ENCODE data around the gene ADAM12. TPM values are rescaled to one million over a fixed set of nuclear protein-coding genes. Genes with fewer than 3 reads are reported as not detected.

Gene ADAM12
- total and polyA plus RNA-seq, 2 donors from 2014 or later, result 0.26 to 3.3 TPM

- Histone ChIP-seq H3K36me3 (ENCODE audit: control insufficient read depth in 2 of 3, insufficient read depth in 3 of 3, low read length in 3 of 3) (no peaks in the 10 kb centered on the region), H3K27ac (ENCODE audit: low read depth in 2 of 2, low read length in 2 of 2) (no peak overlapping the region), H3K4me3 (ENCODE audit: low read length in 3 of 3) (no peak overlapping the region), H3K9ac (ENCODE audit: low read length in 3 of 3) (no peak overlapping the region), H3K27me3 (ENCODE audit: control insufficient read depth, insufficient read depth, low read length) (no peaks in the 10 kb centered on the region), H3K4me1 (ENCODE audit: control insufficient read depth in 2 of 3, insufficient read depth in 2 of 3, low read depth in 1 of 3, low read length in 3 of 3) (no peaks in the 10 kb centered on the region), H3K9me3 (ENCODE audit: control insufficient read depth in 2 of 3, insufficient read depth in 1 of 3, low read length in 3 of 3) (no peaks in the 10 kb centered on the region)
- peak in 1 of 5 donors; percentile 82 for DNase-seq
- intact Hi-C loops (cut with DNase I), result no loop called here
- FAIRE-seq, result no peak
- TF ChIP-seq, protein P1, sequence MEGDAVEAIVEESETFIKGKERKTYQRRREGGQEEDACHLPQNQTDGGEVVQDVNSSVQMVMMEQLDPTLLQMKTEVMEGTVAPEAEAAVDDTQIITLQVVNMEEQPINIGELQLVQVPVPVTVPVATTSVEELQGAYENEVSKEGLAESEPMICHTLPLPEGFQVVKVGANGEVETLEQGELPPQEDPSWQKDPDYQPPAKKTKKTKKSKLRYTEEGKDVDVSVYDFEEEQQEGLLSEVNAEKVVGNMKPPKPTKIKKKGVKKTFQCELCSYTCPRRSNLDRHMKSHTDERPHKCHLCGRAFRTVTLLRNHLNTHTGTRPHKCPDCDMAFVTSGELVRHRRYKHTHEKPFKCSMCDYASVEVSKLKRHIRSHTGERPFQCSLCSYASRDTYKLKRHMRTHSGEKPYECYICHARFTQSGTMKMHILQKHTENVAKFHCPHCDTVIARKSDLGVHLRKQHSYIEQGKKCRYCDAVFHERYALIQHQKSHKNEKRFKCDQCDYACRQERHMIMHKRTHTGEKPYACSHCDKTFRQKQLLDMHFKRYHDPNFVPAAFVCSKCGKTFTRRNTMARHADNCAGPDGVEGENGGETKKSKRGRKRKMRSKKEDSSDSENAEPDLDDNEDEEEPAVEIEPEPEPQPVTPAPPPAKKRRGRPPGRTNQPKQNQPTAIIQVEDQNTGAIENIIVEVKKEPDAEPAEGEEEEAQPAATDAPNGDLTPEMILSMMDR (IDR thresholded peaks at IDR 0.05; ENCODE audit: borderline replicate concordance, extremely low read depth, insufficient read depth), result no peak
Observed at GRCh38 chr10:126104767-126105166, 283.5 kb downstream of the ADAM12 start.

DNA sequence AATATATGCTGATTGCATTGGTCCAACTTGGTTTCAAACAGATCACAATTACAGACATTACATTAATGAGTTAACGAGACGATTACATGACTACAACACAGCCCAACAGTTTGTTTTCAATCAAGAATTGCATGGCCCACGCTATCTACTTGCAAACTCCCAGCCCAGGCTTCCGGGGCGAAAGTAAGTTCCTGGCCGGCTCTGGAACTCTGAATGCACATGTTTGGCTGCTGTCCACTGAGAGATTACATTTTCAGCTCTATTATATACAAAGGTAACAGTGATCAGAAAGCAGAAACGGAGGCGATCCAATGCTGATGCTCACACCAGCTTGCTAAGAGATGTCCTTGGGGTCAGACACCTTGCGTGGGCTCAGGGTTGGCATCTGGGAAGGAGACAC is 285.6 kb downstream of the ADAM12 start:
- no peak for DNase-seq
- H3K27ac ChIP-seq (ENCODE audit: low read depth in 2 of 2, low read length in 2 of 2), result no peak overlapping the region
- no peak overlapping the region for H3K9ac ChIP-seq (ENCODE audit: low read length in 3 of 3)
- intact Hi-C loops (cut with DNase I), result no loop called here
- H3K4me3 ChIP-seq (ENCODE audit: low read length in 3 of 3), result no peak overlapping the region
- no peaks in the 10 kb centered on the region for H3K9me3 ChIP-seq (ENCODE audit: control insufficient read depth in 2 of 3, insufficient read depth in 1 of 3, low read length in 3 of 3)
- no peaks in the 10 kb centered on the region for H3K27me3 ChIP-seq (ENCODE audit: control insufficient read depth, insufficient read depth, low read length)
- no peaks in the 10 kb centered on the region for H3K36me3 ChIP-seq (ENCODE audit: control insufficient read depth in 2 of 3, insufficient read depth in 3 of 3, low read length in 3 of 3)
- TF ChIP-seq, protein P1 (IDR thresholded peaks at IDR 0.05; ENCODE audit: borderline replicate concordance, extremely low read depth, insufficient read depth), result no peak
- H3K4me1 ChIP-seq (ENCODE audit: control insufficient read depth in 2 of 3, insufficient read depth in 2 of 3, low read depth in 1 of 3, low read length in 3 of 3), result no peaks in the 10 kb centered on the region
- no peak for FAIRE-seq

- H3K4me3 ChIP-seq (ENCODE audit: low read length in 3 of 3), result no peak overlapping the region
- TF ChIP-seq, protein P1 (IDR thresholded peaks at IDR 0.05; ENCODE audit: borderline replicate concordance, extremely low read depth, insufficient read depth), result no peak
- no peaks in the 10 kb centered on the region for H3K27me3 ChIP-seq (ENCODE audit: control insufficient read depth, insufficient read depth, low read length)
- intact Hi-C loops (cut with DNase I), result no loop called here
- H3K9ac ChIP-seq (ENCODE audit: low read length in 3 of 3), result no peak overlapping the region
- DNase-seq, result no peak
- H3K27ac ChIP-seq (ENCODE audit: low read depth in 2 of 2, low read length in 2 of 2), result no peak overlapping the region
- no peaks in the 10 kb centered on the region for H3K36me3 ChIP-seq (ENCODE audit: control insufficient read depth in 2 of 3, insufficient read depth in 3 of 3, low read length in 3 of 3)
- no peak for FAIRE-seq
- H3K4me1 ChIP-seq (ENCODE audit: control insufficient read depth in 2 of 3, insufficient read depth in 2 of 3, low read depth in 1 of 3, low read length in 3 of 3), result no peaks in the 10 kb centered on the region
- H3K9me3 ChIP-seq (ENCODE audit: control insufficient read depth in 2 of 3, insufficient read depth in 1 of 3, low read length in 3 of 3), result no peaks in the 10 kb centered on the region
Observed at GRCh38 chr10:126101736-126102135, 286.5 kb downstream of the ADAM12 start.

DNA sequence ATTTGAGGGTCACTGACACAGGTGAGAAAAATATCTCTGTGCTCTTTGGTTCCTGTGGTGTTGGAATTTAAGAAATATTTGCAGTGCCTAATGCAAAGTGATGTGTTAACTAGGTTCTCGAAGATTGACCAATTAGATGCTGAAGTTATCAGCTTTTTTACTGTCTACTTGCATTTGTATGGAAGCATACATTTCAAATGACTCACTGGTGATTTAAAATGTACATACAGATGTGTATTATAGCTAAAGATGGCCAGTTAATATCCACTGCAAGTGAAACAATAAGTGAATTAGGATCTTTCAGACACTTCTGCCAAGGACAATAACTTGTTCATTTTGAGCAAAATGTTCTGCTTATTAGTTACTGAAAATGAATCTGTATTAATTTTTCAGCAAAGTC is 287.0 kb downstream of the ADAM12 start:
- Histone ChIP-seq H3K36me3 (ENCODE audit: control insufficient read depth in 2 of 3, insufficient read depth in 3 of 3, low read length in 3 of 3) (no peaks in the 10 kb centered on the region), H3K27ac (ENCODE audit: low read depth in 2 of 2, low read length in 2 of 2) (no peak overlapping the region), H3K4me1 (ENCODE audit: control insufficient read depth in 2 of 3, insufficient read depth in 2 of 3, low read depth in 1 of 3, low read length in 3 of 3) (peaks cover 0 to 3% (median 0%) of the 10 kb centered on the region in 3 donors), H3K27me3 (ENCODE audit: control insufficient read depth, insufficient read depth, low read length) (no peaks in the 10 kb centered on the region), H3K4me3 (ENCODE audit: low read length in 3 of 3) (no peak overlapping the region), H3K9ac (ENCODE audit: low read length in 3 of 3) (no peak overlapping the region), H3K9me3 (ENCODE audit: control insufficient read depth in 2 of 3, insufficient read depth in 1 of 3, low read length in 3 of 3) (no peaks in the 10 kb centered on the region)
- TF ChIP-seq, protein P1 (IDR thresholded peaks at IDR 0.05; ENCODE audit: borderline replicate concordance, extremely low read depth, insufficient read depth), result no peak
- FAIRE-seq (no peak), DNase-seq (no peak)
- intact Hi-C loops (cut with DNase I), result no loop called here
